Activated CD8-positive, alpha-beta memory T cell treated with anti-CD3 and anti-CD28 coated beads, Interleukin-2, amount 50 U/mL, for 1 hour (primary cell): ENCODE measurements around the gene SDC4.
"Not testable (repeated sequence)": the region's sequence is repeated elsewhere in the genome, so short reads cannot be mapped to it uniquely, and the experiment has no call there.

Source experiments
- DNase-seq: peaks from one replicate; pipeline ENCODE4 v3.0.0-alpha.2; 2020; ENCODE audit errors: extremely low read depth

The SDC4 gene

DNA sequence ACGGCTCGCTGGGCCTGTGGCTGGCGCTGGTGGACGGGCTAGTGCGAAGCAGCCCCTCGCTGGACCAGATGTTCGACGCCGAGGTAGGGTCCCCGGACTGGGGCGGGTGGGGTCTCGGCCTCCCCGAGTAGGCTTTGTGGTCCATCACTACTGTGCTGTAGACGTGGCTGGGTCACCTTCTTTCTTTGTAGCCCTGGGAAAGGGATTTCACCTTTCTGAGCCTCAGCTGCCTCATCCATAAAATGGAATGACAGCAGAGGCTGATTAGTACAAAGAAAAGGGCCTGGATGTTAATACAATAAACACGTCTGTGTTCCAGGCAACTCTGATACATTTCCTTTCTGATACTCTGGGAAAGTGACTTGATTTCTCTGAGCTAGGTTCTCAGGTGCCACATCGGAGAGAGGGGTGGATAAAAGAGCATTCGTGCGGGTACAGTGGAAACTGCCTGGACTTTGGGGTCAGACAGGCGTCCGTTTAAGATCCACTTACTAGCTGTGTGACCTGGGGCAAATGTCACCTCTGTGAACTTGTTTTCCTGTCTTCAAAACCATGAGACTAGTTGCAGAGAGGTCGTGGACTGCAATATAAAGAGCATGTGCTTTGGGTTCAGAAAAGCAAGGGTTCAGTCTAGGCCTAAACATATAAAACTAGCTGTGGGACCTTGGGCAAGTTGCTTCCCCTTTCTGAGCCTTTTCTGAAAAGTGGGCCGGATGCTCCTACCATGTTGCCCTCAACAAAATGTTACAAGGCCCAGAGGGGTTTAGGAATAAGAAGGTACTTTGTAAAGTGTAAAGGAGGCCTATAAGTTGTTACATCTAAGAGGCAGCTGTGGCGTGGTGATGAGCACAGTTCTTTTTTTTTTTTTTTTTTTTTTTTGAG is 15.6 kb upstream of the SDC4 start:
- no peak for DNase-seq

- DNase-seq, result peak; percentile 98
These were observed 14.8 kb upstream of the SDC4 start, which contains the start of gene SYS1 for GRCh38 chr20:45362804-45363610. Gene SYS1 (plus strand): TSS chr20:45363156. CDS start chr20:45363532, 376 bp downstream.

GRCh38 chr20:45361793-45362192 is 13.6 kb upstream of the SDC4 start:
- DNase-seq, result no peak

- DNase-seq, result no peak
These were observed 11.4 kb upstream of the SDC4 start for GRCh38 chr20:45359406-45360148.

DNA sequence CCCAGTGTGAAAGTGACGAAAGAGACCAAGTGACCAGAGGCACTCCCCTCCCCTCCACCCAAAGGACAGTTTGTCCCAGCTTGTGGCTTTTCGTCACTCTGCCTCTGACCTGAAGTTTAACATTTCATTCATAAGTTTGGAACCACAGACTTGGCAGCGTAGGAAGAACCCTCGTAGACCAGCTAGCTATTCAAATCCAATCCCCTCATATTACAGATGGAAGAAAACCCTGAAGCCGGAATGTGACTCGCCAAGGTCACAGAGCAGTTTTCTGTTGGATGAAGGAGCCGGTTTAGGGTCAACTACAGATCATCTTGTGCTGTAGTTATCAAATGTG is 10.8 kb upstream of the SDC4 start:
- no peak for DNase-seq

DNA sequence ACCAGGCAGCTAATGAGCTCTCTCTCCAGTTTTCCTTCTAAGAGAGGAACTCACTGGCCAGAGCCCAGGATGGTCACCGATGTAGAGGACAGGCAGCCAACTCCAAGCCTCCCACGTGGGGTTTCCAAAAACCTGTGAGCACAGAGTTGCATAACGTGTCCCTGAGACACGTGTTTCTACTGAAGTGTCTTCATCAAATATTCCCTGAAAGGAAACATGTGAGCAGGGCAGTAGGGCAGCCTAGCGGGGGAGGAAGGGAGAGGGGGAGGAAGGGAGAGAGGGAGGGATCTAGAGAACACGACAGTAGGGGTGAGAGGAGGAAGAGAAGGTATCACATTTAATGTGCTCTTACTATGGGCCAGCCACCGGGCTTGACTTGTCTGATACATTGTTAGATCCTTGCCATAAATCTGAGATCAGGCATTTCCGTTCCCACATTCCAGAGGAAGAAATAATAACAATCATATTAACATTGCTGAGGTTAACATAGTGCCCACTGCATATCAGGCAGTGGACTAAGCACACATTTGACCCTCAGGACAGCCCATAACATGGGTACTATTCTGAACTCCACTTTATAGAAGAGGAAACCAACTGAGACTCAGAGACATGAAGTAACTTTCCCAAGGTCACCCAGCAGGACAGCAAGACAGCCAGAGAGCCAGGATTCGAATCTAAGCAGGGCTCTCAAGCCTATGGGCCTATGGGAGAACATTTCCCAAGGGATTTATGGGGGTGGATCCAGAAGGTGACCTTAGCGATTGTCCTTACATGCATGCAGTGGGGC is 10.3 kb upstream of the SDC4 start:
- DNase-seq, result no peak

- no peak for DNase-seq
These were observed 7.2 kb upstream of the SDC4 start for GRCh38 chr20:45355209-45356084.

DNA sequence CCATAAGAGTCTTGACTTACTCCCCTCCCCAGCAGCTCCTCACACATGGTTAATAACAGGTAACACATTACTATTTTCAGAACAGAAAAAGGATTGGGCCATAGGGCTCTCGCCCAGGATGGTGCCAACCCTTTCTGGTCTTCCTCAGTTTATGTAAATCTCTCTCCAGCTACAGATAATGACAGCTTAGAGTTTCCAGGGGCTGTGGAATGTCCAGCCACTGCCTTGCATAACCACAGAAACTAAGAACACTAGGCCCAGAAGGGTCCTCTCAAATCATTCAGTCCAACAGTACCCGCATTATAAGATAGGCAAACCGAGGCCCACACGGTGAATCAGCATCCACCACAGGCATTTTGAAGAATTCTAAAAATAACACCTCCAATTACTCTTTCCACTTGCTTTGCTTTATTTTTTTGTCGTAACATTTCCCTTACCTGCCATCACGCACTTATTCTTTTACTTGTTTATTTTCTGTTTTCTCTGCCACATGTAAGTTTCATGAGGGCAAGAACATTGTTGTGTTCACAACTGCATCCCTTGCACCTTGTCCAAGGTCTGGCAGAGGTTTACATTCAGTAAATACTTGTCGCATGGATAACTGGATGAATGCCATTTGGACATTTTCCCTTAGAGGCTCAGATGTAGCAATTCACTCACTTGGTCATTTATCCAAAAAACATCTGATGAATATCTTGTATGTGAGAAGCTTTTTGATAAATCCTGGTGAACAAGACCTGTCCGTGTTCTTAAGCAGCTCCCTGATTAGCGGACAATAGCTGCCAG is 6.4 kb upstream of the SDC4 start:
- DNase-seq, result no peak

- no peak for DNase-seq
These were observed 5.5 kb upstream of the SDC4 start for GRCh38 chr20:45353746-45354145.

DNA sequence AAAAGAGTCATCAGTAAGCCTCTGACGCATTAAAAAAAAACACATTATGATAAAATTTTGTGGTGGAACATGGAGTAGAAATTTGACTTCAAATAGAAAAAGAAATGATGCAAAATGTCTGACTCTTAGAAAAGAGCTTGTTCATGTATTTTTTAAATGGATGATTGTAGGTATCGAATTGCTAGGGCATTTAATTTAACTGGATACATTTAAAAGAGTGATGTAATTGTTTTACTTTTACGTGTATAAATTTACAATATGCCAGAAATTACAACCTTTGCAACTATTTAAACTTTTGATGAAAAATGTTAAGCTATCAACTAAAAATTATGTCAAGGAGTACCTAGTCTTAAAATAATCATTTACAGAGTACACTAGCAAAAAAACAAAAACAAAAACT is 4.5 kb upstream of the SDC4 start:
- no peak for DNase-seq

GRCh38 chr20:45350795-45351194 is 2.6 kb upstream of the SDC4 start:
- DNase-seq, result not testable (repeated sequence)

DNA sequence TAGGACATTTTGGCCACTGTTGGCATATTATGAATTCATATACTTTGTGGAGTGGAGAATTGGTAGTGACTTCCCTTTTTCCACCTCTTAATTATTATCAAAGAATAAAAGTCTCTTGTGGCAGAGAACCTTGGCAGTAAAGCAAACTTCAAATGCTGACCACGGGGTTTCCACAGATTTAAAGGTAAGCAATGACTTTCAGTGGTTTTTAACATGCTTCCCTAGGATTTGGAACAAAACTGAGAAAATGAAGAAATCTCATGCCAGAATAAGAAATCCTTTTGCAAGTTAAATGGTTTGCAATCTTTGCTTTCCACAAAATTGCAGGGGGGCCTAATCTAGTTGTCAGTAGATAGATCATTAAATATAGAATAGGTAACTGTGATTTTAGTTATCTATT is 2.0 kb upstream of the SDC4 start:
- DNase-seq, result no peak

DNA sequence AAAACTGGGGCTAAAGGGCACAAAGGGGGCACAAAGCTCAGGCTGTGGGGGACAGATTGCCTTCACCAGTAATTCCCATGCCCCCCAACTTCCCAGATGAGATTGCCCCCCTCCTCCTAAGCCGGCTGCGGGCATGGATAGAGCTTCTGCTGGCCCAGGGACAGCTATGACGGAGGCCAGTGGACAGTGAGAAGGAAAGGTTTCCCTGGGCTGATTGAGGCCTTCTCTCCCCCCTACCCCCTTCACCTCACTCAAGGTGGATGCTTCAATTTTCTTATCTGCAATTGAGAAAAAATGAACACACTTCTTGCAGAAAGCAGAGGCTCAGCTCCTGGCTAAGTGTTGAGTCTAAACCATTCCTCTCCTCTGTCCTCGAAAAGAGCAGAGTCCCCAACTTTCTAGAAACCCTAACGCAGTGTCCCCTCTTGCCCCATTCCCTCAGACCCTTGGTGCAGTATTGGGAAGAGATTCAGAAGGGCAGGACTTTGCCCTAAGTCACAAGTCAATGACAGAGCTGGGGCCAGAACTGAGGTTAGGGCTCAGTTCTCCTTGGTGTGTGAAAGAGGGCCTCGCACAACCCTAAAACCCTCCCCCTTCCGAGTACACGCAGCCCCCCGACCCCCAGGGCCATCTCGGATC is 808 bp downstream of the SDC4 start:
- no peak for DNase-seq

- DNase-seq, result no peak
These were observed 1.4 kb downstream of the SDC4 start for GRCh38 chr20:45346851-45347250.

GRCh38 chr20:45346291-45346718 is 1.9 kb downstream of the SDC4 start:
- no peak for DNase-seq

DNA sequence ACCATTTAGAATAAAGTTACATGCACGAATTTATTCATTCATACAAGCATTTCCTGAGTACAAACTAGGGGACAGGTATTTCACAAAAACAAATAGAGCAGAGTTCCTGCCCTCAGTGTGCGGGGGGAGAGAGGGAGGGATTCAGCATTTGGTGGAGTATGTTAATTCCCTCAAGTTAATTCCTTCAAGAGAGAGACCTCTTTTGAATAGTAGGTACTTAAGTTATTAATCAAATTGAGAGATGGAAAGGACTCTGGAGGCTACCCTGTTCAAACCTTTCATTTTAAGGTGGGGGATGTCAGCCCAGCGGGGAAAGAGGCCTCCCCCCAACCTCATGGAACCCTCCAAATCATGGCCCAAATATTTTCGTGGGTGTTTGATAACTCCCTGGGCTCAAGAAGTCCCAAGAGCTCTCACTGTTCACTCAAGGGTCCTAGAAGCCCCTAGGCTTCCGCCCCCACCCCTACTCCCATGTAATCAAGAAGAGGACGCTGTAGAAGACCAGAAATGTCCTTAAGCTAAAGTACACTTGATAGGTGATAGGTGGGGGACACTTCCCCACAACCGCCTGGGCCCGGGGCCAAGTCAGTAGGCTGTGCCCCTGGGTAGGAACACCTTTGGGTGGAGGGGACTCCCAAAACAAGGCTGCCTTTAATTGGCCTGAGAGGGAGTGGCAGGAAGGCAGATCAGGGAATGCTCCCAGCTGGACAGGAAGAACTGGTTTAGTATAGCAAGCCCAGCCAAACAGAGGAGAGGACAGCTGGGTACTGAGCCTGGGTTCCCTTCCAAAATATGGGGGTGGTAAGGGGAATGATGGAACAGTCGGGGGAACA is 2.9 kb downstream of the SDC4 start:
- DNase-seq, result no peak

GRCh38 chr20:45344168-45344860 is 3.9 kb downstream of the SDC4 start:
- no peak for DNase-seq
